Fibroblast of peridontal ligament (primary cell): ENCODE measurements around the gene CDK14.

Experiments used
- DNase-seq: peaks from one replicate; pipeline ENCODE4 v3.0.0-alpha.2; 2010; ENCODE audit errors: extremely low read depth

CDK14 gene

GRCh38 chr7:90595801-90596670 is at the start of gene CDK14:
Gene CDK14 (plus strand): TSS chr7:90596321. CDS start chr7:90596628, 307 bp downstream.
- DNase-seq: peak; percentile 50

GRCh38 chr7:90551036-90551435 is 45.1 kb upstream of the CDK14 start:
- DNase-seq: no peak

GRCh38 chr7:90552521-90552920 is 43.6 kb upstream of the CDK14 start:
- peak; percentile 49 for DNase-seq

- DNase-seq: peak; percentile 85
Observed at GRCh38 chr7:90560730-90561129, 35.4 kb upstream of the CDK14 start.

- peak; percentile 73 for DNase-seq
Observed at GRCh38 chr7:90563286-90563685, 32.8 kb upstream of the CDK14 start.

- no peak for DNase-seq
Observed at GRCh38 chr7:90564455-90564854, 31.7 kb upstream of the CDK14 start.

- peak; percentile 49 for DNase-seq
Observed at GRCh38 chr7:90568213-90568612, 27.9 kb upstream of the CDK14 start.

GRCh38 chr7:90569368-90569767 is 26.8 kb upstream of the CDK14 start:
- DNase-seq: no peak

- DNase-seq: peak; percentile 34
Observed at GRCh38 chr7:90570373-90570959, 25.7 kb upstream of the CDK14 start.

- DNase-seq: no peak
Observed at GRCh38 chr7:90574146-90574819, 21.8 kb upstream of the CDK14 start.

GRCh38 chr7:90574820-90575187 is 21.3 kb upstream of the CDK14 start:
- DNase-seq: no peak

GRCh38 chr7:90579181-90579688 is 16.9 kb upstream of the CDK14 start:
- peak; percentile 68 for DNase-seq

- no peak for DNase-seq
Observed at GRCh38 chr7:90580051-90580450, 16.1 kb upstream of the CDK14 start.

- no peak for DNase-seq
Observed at GRCh38 chr7:90582164-90582563, 14.0 kb upstream of the CDK14 start.

- DNase-seq: no peak
Observed at GRCh38 chr7:90584378-90584777, 11.7 kb upstream of the CDK14 start.

GRCh38 chr7:90586091-90586490 is 10.0 kb upstream of the CDK14 start:
- DNase-seq: no peak

GRCh38 chr7:90587766-90588165 is 8.4 kb upstream of the CDK14 start:
- DNase-seq: no peak

GRCh38 chr7:90592033-90592432 is 4.1 kb upstream of the CDK14 start:
- no peak for DNase-seq

- DNase-seq: peak; percentile 31
Observed at GRCh38 chr7:90593205-90593604, 2.9 kb upstream of the CDK14 start.

- peak; percentile 65 for DNase-seq
Observed at GRCh38 chr7:90594751-90595317, 1.3 kb upstream of the CDK14 start.

- DNase-seq: peak; percentile 18
Observed at GRCh38 chr7:90595342-90595800, 750 bp upstream of the CDK14 start.
